RPMI8226 (cell line): Measurements from ENCODE around the gene TM4SF1.

Source experiments
- DNase-seq: peaks from one replicate; pipeline ENCODE4 v3.0.0-alpha.2; 2015

The TM4SF1 gene

GRCh38 chr3:149377408-149378364 is at the start of gene TM4SF1:
Gene TM4SF1 (minus strand): TSS chr3:149377649. CDS start chr3:149377547, 102 bp downstream.
- DNase-seq = no peak

GRCh38 chr3:149426325-149426724 is 48.9 kb upstream of the TM4SF1 start:
- no peak for DNase-seq

- DNase-seq = peak; percentile 7
These were observed 47.5 kb upstream of the TM4SF1 start for GRCh38 chr3:149424918-149425317.

- no peak for DNase-seq
These were observed 44.3 kb upstream of the TM4SF1 start for GRCh38 chr3:149421764-149422163.

GRCh38 chr3:149419816-149420215 is 42.4 kb upstream of the TM4SF1 start:
- DNase-seq = no peak

GRCh38 chr3:149417727-149418126 is 40.3 kb upstream of the TM4SF1 start:
- no peak for DNase-seq

- no peak for DNase-seq
These were observed 39.7 kb upstream of the TM4SF1 start for GRCh38 chr3:149417174-149417573.

GRCh38 chr3:149415484-149415883 is 38.0 kb upstream of the TM4SF1 start:
- DNase-seq = no peak

GRCh38 chr3:149414557-149415231 is 37.2 kb upstream of the TM4SF1 start:
- no peak for DNase-seq

- no peak for DNase-seq
These were observed 34.1 kb upstream of the TM4SF1 start for GRCh38 chr3:149411583-149411982.

- no peak for DNase-seq
These were observed 31.9 kb upstream of the TM4SF1 start for GRCh38 chr3:149409351-149409750.

- DNase-seq = no peak
These were observed 30.4 kb upstream of the TM4SF1 start for GRCh38 chr3:149407898-149408297.

GRCh38 chr3:149406244-149406752 is 28.8 kb upstream of the TM4SF1 start:
- no peak for DNase-seq

- no peak for DNase-seq
These were observed 26.0 kb upstream of the TM4SF1 start for GRCh38 chr3:149403443-149403842.

GRCh38 chr3:149402481-149402880 is 25.0 kb upstream of the TM4SF1 start:
- DNase-seq = no peak

GRCh38 chr3:149401926-149402310 is 24.5 kb upstream of the TM4SF1 start:
- DNase-seq = no peak

GRCh38 chr3:149401212-149401925 is 23.9 kb upstream of the TM4SF1 start:
- no peak for DNase-seq

- no peak for DNase-seq
These were observed 23.2 kb upstream of the TM4SF1 start for GRCh38 chr3:149400645-149401044.

- DNase-seq = no peak
These were observed 20.8 kb upstream of the TM4SF1 start for GRCh38 chr3:149398296-149398695.

- DNase-seq = no peak
These were observed 20.1 kb upstream of the TM4SF1 start for GRCh38 chr3:149397528-149397927.

- DNase-seq = no peak
These were observed 19.0 kb upstream of the TM4SF1 start for GRCh38 chr3:149396476-149396875.

GRCh38 chr3:149395107-149396089 is 17.9 kb upstream of the TM4SF1 start:
- DNase-seq = no peak
